ENCODE data around the gene TP63.

The TP63 gene

GRCh38 chr3:189821262-189821661, 190.1 kb downstream of the TP63 start:
- no peak for DNase-seq (ENCODE audit: low read depth)

- DNase-seq (ENCODE audit: low read depth), result no peak
Observed at GRCh38 chr3:189822726-189823125, 191.5 kb downstream of the TP63 start.

- DNase-seq (ENCODE audit: low read depth), result peak; percentile 78
Observed at GRCh38 chr3:189824629-189825312, 193.6 kb downstream of the TP63 start.

GRCh38 chr3:189826566-189826965, 195.4 kb downstream of the TP63 start:
- no peak for DNase-seq (ENCODE audit: low read depth)

DNA sequence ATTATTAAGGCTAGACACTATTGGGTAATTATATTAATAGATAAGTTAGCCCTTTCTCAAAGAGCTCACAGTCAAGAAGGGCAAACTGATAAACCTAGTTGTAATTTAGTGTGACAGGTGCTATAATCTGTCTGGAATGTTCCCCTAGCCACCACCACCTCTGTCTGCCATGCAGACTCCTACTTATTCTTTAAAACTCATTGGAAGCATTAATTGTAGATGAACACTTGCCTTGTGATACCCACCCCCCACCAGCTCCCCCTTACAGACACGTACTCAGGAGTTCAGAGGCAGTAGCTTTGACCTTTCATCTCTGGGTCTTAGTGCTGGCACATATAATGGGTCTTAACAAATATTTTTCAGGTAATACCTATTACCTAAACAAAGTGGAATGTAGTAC, 195.9 kb downstream of the TP63 start:
- no peak for DNase-seq (ENCODE audit: low read depth)

- DNase-seq (ENCODE audit: low read depth), result no peak
Observed at GRCh38 chr3:189830401-189830800, 199.2 kb downstream of the TP63 start.

DNA sequence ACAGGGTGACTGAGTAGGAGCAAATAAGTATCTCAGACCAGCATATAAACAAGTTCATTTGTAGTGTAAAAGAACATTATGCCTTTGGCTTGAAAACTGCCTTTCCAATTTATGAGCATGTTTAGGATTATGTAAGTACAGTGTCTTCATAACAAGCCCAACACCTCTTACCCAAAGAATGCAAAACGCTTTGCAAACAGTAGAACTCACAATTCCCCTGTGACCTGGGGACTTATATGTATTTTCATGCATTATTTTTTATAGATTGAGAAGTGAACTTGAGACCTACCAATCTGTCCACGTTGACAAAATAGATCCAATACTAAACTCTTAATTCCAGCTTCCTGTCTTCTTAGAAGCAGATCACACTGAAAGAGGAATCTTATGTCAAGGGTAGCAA, 202.1 kb downstream of the TP63 start:
- no peak for DNase-seq (ENCODE audit: low read depth)

- DNase-seq (ENCODE audit: low read depth), result no peak
Observed at GRCh38 chr3:189833996-189834395, 202.8 kb downstream of the TP63 start.

- DNase-seq (ENCODE audit: low read depth), result no peak
Observed at GRCh38 chr3:189834462-189834861, 203.3 kb downstream of the TP63 start.

- no peak for DNase-seq (ENCODE audit: low read depth)
Observed at GRCh38 chr3:189836795-189837194, 205.6 kb downstream of the TP63 start.

- DNase-seq (ENCODE audit: low read depth), result no peak
Observed at GRCh38 chr3:189838291-189838690, 207.1 kb downstream of the TP63 start.

DNA sequence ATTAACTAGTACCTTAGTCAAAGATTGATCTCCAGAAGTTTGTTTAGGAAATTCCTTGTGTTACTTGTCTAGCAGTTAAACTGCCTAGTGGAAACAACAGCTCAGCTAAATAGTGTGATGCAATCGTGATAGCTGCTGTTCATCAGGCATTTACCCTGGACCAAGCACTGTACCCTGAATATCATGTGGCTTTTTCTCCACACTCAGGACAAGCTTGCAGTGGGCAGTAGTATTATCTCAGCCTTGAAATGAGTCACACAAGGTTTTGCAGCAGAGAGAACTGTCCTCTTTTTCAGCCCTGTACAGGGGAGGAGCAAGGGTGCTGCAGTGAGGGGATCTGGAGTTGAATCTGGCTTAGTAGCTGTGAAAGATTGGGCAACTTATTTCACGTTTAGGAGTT, 208.4 kb downstream of the TP63 start:
- DNase-seq (ENCODE audit: low read depth), result peak; percentile 69

DNA sequence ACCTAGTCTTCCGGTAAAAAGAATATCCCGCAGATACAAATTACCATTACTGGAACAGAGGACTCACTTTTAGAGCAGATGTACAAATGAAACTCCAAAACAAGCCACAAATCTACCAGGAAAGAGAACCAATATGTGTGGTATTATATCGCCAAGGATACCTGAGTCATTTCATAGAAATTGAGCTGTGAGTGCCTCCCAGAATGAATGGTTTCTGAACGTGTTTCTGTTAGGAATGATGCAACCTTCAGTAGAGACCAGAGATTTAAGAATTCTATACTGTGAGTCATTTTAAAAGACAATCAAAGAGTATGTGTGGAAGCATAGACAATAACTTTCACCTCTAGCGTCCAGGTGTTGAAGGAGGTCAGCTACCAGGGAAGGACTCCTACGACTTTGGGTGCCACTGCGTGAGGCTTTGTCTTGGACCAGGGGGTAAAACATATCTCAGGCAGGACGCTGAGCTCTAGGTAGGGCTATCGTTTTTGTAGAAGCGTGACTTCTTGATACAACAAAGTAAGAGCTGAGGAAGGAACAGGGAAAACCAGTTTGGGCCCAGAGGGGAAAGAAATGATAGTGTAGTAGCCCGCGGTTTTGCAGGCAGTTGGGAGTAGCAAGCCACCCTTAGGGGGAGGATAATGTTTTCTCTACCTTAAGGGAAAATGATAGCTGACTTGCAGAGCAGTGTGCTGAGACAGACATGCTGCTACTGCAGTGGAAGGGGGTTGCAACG, 210.4 kb downstream of the TP63 start:
- no peak for DNase-seq (ENCODE audit: low read depth)

DNA sequence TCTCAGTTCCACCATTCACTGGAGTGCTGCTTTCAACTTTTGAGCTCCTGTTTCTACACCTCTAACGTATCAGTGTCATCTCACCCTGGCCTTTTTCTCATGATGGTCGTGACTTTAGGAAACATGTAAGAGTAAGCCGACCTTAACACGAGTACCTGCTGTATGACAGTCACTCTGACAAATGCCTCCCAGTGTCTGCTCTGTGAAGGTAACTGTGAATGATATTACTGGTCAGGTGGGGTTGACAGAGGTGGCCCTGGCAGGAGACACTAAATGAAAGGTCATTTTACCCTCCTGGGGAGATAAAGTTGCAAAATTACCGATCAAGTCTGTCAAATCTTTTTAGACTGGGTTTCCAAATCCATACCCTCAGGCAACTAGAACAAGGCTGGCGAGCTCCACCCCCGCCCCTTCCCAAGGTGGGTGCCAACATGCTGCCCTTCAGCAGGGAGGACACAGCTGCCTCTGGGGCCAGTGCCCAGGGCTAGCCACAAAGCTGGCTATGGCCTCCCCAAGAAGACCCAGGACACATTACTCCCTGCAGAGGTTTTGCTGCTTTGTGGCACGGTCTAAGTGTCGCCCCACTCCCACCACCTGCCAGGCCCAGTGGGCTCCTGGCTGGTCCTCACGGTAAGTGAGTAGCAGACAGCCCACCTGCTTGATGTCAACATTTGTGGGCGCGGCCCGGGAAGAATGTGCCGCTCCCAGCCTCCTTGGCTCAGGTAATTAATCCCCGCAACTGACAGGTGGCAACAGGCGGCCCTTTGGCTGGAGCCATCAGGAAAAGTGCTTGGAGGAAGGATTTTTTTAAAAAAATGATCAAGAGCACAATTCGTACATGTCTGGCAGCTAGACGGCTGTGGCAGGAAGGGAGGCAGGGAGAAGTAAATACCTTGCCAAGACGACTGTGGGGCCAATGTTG, 211.8 kb downstream of the TP63 start:
- DNase-seq (ENCODE audit: low read depth), result no peak

DNA sequence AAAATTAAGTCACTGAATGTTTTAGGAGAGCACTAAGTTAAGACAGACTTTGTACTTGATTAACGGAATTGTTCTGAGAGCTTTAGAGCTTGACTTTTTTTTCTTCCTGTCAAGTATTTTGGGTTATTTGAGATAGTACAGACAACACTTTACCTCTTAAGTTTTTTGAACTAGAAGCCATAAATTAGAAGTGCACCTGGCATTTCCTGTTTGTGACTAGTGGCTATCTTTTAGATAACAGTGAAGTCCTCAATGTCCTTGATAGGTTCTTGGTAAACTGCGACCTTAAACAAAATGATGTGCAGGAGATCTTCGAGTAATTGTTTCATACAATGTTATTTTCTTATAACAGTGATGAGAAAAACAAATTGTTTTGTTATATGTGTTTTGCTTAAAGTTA, 213.9 kb downstream of the TP63 start:
- no peak for DNase-seq (ENCODE audit: low read depth)

- no peak for DNase-seq (ENCODE audit: low read depth)
Observed at GRCh38 chr3:189848395-189849040, 217.3 kb downstream of the TP63 start.

DNA sequence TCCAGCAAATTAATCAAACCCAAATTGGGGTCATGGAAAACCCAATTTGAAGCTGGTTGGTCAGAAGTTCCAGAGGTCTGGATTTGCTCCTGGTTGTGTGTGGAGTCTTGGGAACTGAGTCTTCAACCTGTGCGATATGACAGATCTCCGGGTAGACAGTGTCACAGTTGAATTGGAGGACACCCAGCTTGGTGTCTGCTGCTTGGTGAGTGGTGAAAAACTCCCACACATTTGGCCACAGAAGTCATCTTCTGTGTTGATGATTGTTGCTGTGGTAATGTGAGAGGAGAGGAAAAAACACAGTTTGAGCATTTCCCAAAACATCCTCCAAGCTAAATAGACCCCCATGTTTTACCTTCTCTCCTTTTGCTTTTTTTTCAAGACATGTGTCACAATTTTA, 218.1 kb downstream of the TP63 start:
- DNase-seq (ENCODE audit: low read depth), result no peak

DNA sequence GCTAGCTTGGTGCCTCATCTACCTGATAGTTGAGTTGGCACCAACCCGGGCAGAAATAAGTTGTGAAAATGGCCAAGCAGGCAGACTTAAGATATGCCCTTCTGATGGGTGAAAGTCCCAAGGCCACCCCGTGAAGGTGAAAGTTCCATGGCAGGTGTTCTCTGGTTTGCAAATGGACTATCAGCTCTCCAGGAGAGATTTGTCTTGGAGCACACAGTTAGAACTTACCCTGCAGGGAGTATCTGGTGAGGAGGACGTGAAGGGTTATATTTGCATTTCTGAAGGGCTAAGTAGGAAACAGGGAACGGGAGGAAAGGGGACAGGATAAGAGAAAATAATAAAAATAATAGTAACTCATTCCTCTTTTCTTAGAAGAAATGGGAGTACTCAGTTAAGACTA, 220.5 kb downstream of the TP63 start:
- DNase-seq (ENCODE audit: low read depth), result no peak

- DNase-seq (ENCODE audit: low read depth), result no peak
Observed at GRCh38 chr3:189853906-189854305, 222.7 kb downstream of the TP63 start.

DNA sequence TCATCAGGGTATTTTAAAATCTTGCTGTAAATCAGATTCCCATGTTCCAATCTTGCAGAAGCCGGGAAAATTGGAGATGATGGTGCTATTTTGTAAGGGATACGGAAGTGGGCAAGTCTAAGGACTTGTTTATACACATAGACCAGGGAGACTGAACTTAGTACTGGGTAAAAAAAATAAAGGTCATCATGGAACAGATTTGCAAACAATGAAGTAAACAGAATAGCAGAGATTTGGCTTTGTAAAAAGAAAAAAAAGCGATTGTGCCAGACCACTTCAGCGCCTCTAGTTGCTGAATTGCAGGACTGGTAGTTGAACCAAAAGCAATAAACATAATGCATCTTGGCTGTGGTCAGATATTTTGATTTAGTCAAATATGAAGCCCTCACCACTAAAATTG, 229.1 kb downstream of the TP63 start:
- DNase-seq (ENCODE audit: low read depth), result no peak

GRCh38 chr3:189862385-189862998, 231.3 kb downstream of the TP63 start:
- no peak for DNase-seq (ENCODE audit: low read depth)

- DNase-seq (ENCODE audit: low read depth), result no peak
Observed at GRCh38 chr3:189863031-189863430, 231.8 kb downstream of the TP63 start.
